ENCODE data around the gene UGT2A1.

DNA sequence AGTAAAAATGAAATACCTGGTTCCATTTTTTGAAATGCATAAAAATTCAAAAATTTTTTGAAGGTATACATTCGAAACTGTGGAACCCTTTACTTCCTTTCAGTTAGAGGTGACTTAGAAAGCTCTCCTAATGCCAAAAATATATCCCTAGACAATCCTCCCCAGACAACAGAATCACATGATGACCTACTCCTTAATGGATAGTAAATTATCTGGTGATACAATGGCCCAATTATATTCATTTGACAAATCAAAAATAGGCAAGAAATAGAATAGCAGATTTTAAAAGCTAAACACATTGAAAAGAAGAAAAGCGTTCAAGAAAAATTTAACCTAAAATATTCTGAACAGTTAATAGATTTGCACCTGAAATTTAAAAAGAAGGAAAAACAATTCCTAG is 10.1 kb downstream of the UGT2A1 start:
- TF ChIP-seq, protein P1, sequence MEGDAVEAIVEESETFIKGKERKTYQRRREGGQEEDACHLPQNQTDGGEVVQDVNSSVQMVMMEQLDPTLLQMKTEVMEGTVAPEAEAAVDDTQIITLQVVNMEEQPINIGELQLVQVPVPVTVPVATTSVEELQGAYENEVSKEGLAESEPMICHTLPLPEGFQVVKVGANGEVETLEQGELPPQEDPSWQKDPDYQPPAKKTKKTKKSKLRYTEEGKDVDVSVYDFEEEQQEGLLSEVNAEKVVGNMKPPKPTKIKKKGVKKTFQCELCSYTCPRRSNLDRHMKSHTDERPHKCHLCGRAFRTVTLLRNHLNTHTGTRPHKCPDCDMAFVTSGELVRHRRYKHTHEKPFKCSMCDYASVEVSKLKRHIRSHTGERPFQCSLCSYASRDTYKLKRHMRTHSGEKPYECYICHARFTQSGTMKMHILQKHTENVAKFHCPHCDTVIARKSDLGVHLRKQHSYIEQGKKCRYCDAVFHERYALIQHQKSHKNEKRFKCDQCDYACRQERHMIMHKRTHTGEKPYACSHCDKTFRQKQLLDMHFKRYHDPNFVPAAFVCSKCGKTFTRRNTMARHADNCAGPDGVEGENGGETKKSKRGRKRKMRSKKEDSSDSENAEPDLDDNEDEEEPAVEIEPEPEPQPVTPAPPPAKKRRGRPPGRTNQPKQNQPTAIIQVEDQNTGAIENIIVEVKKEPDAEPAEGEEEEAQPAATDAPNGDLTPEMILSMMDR (IDR thresholded peaks at IDR 0.05; ENCODE audit: poor library complexity, severe bottlenecking): no peak
- no peak for TF ChIP-seq TAF1 (IDR thresholded peaks at IDR 0.05; ENCODE audit: low read depth)
- no peak for TF ChIP-seq RAD21 (conservative IDR thresholded peaks at IDR 0.05)
